BLaER1 (cell line): ENCODE data around the gene TMTC2.

Experiments
- H3K27ac ChIP-seq: shearing (Covaris generic); formaldehyde crosslinking; 2 replicates; pipeline ENCODE4 v1.8.1; 2022
- H3K27me3 ChIP-seq: shearing (Covaris generic); formaldehyde crosslinking; 2 replicates; pipeline ENCODE4 v1.8.1; 2022
- H3K36me3 ChIP-seq: shearing (Covaris generic); formaldehyde crosslinking; 2 replicates; pipeline ENCODE4 v1.8.1; 2022
- H3K4me1 ChIP-seq: shearing (Covaris generic); formaldehyde crosslinking; 2 replicates; pipeline ENCODE4 v1.8.1; 2022
- H3K4me2 ChIP-seq: shearing (Covaris generic); formaldehyde crosslinking; 2 replicates; pipeline ENCODE4 v1.8.1; 2022
- H3K4me3 ChIP-seq: shearing (Covaris generic); formaldehyde crosslinking; 2 replicates; pipeline ENCODE4 v1.8.1; 2022
- H3K9ac ChIP-seq: shearing (Covaris generic); formaldehyde crosslinking; 2 replicates; pipeline ENCODE4 v1.8.1; 2022
- H3K9me3 ChIP-seq: shearing (Covaris generic); formaldehyde crosslinking; 2 replicates; pipeline ENCODE4 v1.8.1; 2022
- H4K20me1 ChIP-seq: shearing (Covaris generic); formaldehyde crosslinking; 2 replicates; pipeline ENCODE4 v1.8.1; 2022
- Cebpa-rat ChIP-seq: shearing (Covaris generic); IDR thresholded peaks from 2 replicates; pipeline ENCODE4 v1.8.1; 2022

TMTC2 gene

DNA sequence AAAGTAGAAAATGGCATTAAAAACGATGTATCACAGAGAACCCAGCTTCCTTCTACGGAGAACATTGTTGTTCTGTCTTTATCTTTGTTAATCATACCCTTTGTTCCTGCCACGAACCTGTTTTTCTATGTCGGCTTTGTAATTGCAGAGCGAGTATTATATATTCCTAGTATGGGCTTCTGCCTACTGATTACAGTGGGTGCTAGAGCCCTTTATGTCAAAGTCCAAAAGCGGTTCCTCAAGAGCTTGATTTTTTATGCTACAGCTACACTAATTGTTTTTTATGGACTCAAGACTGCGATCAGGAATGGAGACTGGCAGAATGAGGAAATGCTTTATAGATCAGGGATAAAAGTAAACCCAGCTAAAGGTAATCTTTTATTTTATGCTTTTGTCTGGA lies 209.6 kb downstream of the TMTC2 start:
- Histone ChIP-seq H3K27ac (no peak overlapping the region), H3K36me3 (no peaks in the 10 kb centered on the region), H3K4me1 (peaks cover 4% of the 10 kb centered on the region), H3K4me2 (no peak overlapping the region), H3K4me3 (no peak overlapping the region), H3K27me3 (no peaks in the 10 kb centered on the region), H3K9ac (no peak overlapping the region), H4K20me1 (no peaks in the 10 kb centered on the region), H3K9me3 (no peaks in the 10 kb centered on the region)
- no peak for TF ChIP-seq Cebpa-rat

DNA sequence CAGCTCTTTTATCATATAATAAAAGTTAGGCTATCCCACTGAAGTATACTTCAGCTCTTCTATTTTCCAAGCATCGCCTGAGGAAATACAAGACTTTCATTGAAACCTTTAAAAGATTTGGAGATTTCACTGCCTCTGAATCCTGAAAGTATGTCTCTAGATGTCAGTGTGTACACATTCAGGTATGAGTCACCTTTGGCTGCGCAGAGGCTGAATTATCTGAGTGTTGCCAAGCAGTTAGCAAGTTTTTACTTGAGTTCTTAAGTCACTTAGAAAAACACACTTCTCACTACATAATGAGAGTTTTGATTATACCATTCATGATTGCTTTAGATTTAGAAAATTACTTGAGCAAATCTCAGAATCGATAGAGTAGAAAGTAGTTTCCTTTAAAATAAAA lies 210.3 kb downstream of the TMTC2 start:
- H3K27ac ChIP-seq: no peak overlapping the region
- no peak overlapping the region for H3K4me2 ChIP-seq
- peaks cover 4% of the 10 kb centered on the region for H3K4me1 ChIP-seq
- no peak overlapping the region for H3K4me3 ChIP-seq
- H4K20me1 ChIP-seq: no peaks in the 10 kb centered on the region
- H3K9me3 ChIP-seq: no peaks in the 10 kb centered on the region
- no peak overlapping the region for H3K9ac ChIP-seq
- TF ChIP-seq Cebpa-rat: no peak
- no peaks in the 10 kb centered on the region for H3K36me3 ChIP-seq
- H3K27me3 ChIP-seq: no peaks in the 10 kb centered on the region

DNA sequence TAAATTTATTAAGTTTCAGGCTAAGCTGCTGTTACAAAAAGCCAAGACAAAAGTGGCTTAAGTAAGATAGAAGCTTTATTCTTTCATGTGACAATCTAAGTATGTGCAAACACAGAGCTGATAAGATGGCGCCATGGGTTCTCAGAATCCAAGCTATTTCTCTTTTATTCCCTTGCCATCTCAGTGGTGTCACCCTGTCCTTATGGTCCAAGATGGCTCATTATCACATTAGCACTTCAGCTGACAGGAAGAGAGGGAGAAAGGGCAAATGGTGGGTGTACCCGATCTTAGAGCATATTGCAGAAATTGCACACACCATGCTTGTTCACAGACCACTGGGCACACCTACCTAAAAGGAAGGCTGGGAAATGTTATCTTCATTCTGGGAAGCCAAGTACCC lies 211.7 kb downstream of the TMTC2 start:
- H3K4me1 ChIP-seq: peaks cover 4% of the 10 kb centered on the region
- H3K36me3 ChIP-seq: no peaks in the 10 kb centered on the region
- no peaks in the 10 kb centered on the region for H4K20me1 ChIP-seq
- no peak for TF ChIP-seq Cebpa-rat
- H3K27me3 ChIP-seq: no peaks in the 10 kb centered on the region
- no peak overlapping the region for H3K27ac ChIP-seq
- no peaks in the 10 kb centered on the region for H3K9me3 ChIP-seq
- no peak overlapping the region for H3K9ac ChIP-seq
- H3K4me3 ChIP-seq: no peak overlapping the region
- H3K4me2 ChIP-seq: no peak overlapping the region

DNA sequence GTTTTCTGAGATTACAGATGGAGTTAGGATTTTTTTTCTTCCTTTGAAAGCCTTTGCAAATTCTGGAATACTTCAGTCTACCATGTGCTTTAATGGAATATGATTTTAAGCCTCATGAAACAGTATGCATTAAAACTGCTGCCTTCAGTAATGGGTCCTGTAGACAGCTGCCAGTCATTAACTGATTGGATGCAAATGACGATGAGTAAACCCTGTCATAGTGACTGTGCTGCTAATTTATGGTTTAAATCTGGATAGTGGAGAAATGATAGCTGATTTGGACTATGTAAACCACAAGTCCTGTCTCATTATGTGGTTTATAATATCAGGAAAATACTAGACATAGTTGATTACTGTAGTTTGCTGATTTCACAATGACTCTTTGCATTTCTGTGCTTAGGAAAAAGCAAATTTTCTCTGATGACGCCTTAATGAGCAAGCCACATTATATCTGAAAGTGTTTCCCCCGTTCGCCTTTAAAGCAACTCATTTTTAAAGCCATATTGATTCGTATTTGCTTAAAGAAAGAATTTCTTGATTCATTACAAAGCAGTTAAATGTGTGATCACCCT lies 217.6 kb downstream of the TMTC2 start:
- Histone ChIP-seq H3K36me3 (no peaks in the 10 kb centered on the region), H3K9me3 (no peaks in the 10 kb centered on the region), H3K27me3 (no peaks in the 10 kb centered on the region), H3K4me3 (no peak overlapping the region), H4K20me1 (no peaks in the 10 kb centered on the region), H3K4me2 (no peak overlapping the region), H3K27ac (no peak overlapping the region), H3K9ac (no peak overlapping the region), H3K4me1 (no peaks in the 10 kb centered on the region)
- TF ChIP-seq Cebpa-rat: no peak

DNA sequence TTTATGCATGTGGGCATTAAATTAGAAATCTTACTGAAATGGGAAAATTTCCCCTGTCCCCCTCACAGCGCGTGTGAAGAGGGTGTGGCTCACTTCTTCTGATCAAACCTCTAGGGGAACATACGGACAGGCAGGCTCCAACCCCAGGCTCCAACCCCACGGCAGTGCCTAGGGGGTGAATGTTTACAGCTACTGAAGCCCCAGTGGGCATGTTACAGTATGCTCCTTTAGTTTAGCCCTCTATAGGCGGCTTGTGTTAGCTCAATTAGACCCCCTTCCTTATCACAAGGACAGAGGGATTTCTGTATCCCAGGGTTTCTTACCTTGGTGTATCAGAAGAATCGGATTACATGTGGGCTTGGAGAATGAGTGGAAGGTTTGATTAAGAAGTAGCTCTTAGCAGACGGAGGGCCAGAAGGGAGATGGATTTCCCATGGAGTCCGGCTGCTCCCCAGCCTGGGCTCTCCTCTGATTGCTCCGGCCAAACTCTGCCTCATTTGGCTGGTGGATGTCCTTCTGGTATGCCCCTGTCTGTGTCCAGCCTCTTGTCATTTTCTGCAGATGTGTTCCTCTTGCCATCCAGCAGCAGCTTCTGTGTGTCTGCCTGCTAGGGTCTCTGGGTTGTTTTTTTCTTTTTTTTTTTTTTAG lies 223.7 kb downstream of the TMTC2 start:
- H3K4me3 ChIP-seq: no peak overlapping the region
- no peaks in the 10 kb centered on the region for H3K9me3 ChIP-seq
- no peaks in the 10 kb centered on the region for H3K4me1 ChIP-seq
- no peaks in the 10 kb centered on the region for H3K36me3 ChIP-seq
- no peak overlapping the region for H3K9ac ChIP-seq
- no peak overlapping the region for H3K27ac ChIP-seq
- H3K27me3 ChIP-seq: no peaks in the 10 kb centered on the region
- H4K20me1 ChIP-seq: no peaks in the 10 kb centered on the region
- H3K4me2 ChIP-seq: no peak overlapping the region
- TF ChIP-seq Cebpa-rat: no peak

DNA sequence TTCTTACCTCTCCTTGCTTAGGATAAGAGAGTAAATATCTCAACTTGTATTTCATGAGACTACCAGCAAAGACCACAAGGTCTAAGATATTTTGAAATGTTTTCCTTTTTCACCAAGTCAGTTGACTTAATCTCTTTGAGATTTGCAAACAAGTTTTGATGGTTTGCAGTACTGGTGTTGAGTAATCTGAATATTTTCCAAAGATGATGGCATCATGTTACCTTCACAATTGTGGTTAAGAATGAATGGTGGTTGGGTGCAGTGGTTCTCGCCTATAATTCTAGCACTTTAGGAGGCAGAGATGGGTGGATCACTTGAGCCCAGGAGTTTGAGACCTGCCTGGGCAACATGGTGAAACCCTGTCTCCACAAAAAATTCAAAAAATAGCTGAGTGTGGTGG lies 225.7 kb downstream of the TMTC2 start:
- H3K27ac ChIP-seq: no peak overlapping the region
- H4K20me1 ChIP-seq: no peaks in the 10 kb centered on the region
- H3K27me3 ChIP-seq: no peaks in the 10 kb centered on the region
- H3K4me1 ChIP-seq: no peaks in the 10 kb centered on the region
- H3K9me3 ChIP-seq: no peaks in the 10 kb centered on the region
- no peak overlapping the region for H3K9ac ChIP-seq
- no peak overlapping the region for H3K4me2 ChIP-seq
- H3K36me3 ChIP-seq: no peaks in the 10 kb centered on the region
- no peak for TF ChIP-seq Cebpa-rat
- no peak overlapping the region for H3K4me3 ChIP-seq

DNA sequence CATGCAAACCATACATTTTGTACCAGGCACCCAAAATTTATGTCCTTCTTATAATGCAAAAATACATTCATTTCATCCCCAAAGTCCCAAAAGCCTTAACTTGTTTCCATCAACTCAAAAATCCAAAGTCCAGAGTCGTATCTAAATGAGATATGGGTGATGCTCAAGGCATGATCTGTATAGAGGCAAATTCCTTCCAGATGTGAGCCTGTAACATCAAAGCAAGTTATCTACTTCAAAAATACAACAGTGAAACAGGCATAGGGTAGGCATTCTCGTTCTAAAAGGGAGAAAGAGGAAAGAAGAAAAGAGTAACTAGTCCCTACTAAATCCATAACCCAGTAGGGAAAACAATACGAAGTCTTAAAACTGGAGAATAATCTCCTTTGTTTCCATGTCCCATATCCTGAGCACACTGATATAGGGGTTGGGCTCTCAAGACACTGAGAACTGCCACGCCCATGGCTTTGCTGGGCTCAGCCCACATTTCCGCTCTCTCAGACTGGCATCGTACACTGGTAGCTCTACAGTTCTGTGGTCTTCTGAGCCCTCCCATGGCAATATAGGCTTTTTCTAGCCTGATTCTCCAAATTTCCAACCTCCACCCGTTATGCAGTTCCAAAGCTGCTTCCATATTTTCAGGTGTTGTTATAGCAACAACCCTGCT lies 232.8 kb downstream of the TMTC2 start:
- Histone ChIP-seq H3K4me3 (no peak overlapping the region), H3K9me3 (no peaks in the 10 kb centered on the region), H3K36me3 (no peaks in the 10 kb centered on the region), H3K4me2 (no peak overlapping the region), H3K27me3 (no peaks in the 10 kb centered on the region), H3K9ac (no peak overlapping the region), H3K4me1 (no peaks in the 10 kb centered on the region), H4K20me1 (no peaks in the 10 kb centered on the region), H3K27ac (no peak overlapping the region)
- TF ChIP-seq Cebpa-rat: no peak

DNA sequence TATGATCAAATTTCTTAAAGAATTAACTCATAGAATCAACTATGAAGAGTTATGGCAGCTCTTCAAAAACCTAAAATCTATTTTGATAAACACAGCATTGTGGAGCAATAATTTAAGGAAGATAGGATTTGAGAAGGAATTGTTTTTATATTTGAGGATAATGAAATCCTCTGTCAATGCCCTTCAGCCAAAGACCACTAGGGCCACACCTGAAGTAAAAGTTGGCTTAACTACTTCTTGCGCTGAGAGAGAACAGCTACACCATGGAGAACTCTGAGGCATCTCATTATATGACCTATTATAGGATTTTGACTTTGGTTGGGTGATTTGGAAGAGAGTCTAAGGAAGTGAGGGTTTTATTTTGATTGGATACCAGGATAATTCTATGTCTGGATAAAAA lies 237.2 kb downstream of the TMTC2 start:
- Histone ChIP-seq H3K4me1 (no peaks in the 10 kb centered on the region), H4K20me1 (no peaks in the 10 kb centered on the region), H3K4me3 (no peak overlapping the region), H3K9me3 (no peaks in the 10 kb centered on the region), H3K9ac (no peak overlapping the region), H3K27ac (no peak overlapping the region), H3K36me3 (no peaks in the 10 kb centered on the region), H3K27me3 (no peaks in the 10 kb centered on the region), H3K4me2 (no peak overlapping the region)
- TF ChIP-seq Cebpa-rat: no peak

DNA sequence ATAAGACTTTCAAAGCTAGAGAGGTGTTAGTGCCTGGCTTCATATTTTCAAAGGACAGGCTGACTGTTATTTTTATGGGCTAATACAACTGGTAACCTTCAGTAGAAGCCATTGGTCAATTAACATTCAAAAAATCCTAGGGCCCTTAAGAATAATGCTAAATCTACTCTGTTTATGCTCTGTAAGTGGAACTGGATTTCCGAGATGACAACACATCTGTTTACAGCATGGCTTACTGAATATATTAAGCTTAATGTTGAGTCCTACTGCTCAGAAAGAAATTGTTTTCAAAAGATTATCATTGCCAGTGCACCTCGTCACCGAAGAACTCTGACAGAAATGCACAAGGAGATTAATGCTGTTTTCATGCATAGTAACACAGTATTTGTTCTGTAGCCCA lies 239.9 kb downstream of the TMTC2 start:
- no peak overlapping the region for H3K4me3 ChIP-seq
- H3K27me3 ChIP-seq: no peaks in the 10 kb centered on the region
- no peak for TF ChIP-seq Cebpa-rat
- H3K4me1 ChIP-seq: no peaks in the 10 kb centered on the region
- no peaks in the 10 kb centered on the region for H3K36me3 ChIP-seq
- H3K9me3 ChIP-seq: no peaks in the 10 kb centered on the region
- H3K4me2 ChIP-seq: no peak overlapping the region
- H4K20me1 ChIP-seq: no peaks in the 10 kb centered on the region
- no peak overlapping the region for H3K9ac ChIP-seq
- H3K27ac ChIP-seq: no peak overlapping the region

DNA sequence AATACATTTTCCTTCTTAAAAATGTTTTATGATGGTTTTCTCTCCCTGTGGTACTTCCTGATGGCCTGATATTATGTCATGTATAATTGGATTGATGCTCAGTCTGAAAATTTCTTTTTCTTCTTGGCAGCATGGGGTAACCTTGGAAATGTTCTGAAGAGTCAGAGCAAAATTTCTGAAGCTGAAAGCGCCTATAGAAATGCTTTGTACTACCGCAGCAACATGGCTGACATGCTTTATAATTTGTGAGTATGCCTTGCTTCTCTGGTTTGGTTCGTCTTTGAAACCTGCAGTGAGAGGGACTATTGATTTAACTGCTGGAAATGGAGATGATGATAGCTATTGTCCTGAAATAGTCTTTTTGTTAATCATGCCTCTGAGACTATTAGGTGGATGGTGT lies 243.6 kb downstream of the TMTC2 start:
- H3K27ac ChIP-seq: no peak overlapping the region
- no peaks in the 10 kb centered on the region for H3K4me1 ChIP-seq
- no peak overlapping the region for H3K4me2 ChIP-seq
- no peak overlapping the region for H3K9ac ChIP-seq
- no peak for TF ChIP-seq Cebpa-rat
- H3K9me3 ChIP-seq: no peaks in the 10 kb centered on the region
- no peaks in the 10 kb centered on the region for H3K27me3 ChIP-seq
- H3K4me3 ChIP-seq: no peak overlapping the region
- no peaks in the 10 kb centered on the region for H3K36me3 ChIP-seq
- no peaks in the 10 kb centered on the region for H4K20me1 ChIP-seq
